ENCODE measurements around the gene PWWP2B.
A peak's percentile ranks its signal among the peaks of the same experiment; 100 is the strongest.

PWWP2B gene

DNA sequence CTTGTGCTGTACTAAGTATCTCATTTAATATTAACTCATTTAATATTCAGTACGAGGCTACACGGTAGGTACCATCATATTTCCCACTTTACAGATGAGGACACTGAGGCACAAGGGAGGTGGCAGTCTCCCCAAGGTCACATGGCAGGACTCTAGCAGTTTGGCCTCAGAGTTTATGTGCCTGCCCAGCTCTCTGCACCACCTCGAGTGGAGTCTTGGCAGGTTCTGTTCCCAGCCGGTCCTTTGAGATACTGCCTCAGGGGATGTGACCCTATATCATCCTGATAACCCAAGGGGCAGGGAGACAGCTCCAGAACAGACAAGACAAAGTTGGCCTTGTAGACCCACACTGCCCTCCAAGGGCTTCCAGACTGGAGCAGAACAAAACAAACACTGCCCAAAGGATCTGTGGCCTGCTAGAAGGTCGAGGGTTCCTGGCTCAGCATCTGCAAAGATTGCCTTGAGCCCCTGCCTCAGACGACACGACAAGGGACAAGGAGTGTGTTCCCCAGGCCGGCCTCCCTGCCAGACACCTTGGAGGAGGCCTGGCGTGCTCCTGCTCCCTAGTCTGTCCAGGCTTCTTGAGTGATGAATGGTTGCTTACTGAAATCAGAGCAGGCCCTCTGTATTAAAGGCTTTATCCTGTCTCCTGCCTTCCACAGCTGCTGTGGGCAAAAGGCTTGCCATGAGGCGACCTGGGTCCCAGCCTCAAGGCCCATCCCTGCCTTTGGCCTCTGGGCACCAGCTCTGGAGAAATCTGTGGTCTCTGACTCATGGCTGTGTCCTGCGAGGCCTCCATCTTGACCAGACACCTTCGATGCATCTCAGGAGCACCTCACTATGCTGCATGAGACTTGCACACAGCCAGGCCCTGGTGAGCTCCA, 3.9 kb upstream of the PWWP2B start:
- H3K36me3 ChIP-seq: no peaks in the 10 kb centered on the region

DNA sequence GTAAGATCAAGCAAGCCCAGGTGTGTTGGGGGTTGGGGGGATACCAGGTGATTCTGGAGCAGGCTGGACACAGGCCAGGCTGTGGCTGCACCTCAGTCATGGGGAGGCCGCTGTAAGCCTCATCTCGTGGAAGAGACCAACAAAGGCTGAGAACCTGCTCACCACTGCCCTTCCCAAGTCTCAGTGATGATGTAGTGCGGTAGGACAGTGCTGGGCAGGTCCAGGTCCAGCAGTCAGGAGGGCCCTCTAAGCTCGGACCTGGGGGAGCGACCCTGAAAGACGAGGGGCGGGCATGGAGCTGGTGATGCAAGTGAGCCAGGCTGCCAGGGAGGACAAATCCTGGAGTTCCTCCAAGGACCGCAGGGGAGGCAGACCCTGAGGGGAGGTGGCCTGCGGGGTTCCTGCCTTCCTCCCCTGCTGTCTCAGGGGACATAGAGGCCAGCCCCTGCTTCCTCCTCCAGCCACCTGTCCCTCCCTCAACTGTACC, 3.3 kb upstream of the PWWP2B start:
- TF ChIP-seq, protein P1, sequence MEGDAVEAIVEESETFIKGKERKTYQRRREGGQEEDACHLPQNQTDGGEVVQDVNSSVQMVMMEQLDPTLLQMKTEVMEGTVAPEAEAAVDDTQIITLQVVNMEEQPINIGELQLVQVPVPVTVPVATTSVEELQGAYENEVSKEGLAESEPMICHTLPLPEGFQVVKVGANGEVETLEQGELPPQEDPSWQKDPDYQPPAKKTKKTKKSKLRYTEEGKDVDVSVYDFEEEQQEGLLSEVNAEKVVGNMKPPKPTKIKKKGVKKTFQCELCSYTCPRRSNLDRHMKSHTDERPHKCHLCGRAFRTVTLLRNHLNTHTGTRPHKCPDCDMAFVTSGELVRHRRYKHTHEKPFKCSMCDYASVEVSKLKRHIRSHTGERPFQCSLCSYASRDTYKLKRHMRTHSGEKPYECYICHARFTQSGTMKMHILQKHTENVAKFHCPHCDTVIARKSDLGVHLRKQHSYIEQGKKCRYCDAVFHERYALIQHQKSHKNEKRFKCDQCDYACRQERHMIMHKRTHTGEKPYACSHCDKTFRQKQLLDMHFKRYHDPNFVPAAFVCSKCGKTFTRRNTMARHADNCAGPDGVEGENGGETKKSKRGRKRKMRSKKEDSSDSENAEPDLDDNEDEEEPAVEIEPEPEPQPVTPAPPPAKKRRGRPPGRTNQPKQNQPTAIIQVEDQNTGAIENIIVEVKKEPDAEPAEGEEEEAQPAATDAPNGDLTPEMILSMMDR (IDR thresholded peaks at IDR 0.05; ENCODE audit: low read depth, low read length): no peak
- Histone ChIP-seq H3K9me3 (ENCODE audit: severe bottlenecking) (no peaks in the 10 kb centered on the region), H3K27me3 (ENCODE audit: insufficient read depth, low read depth, severe bottlenecking) (no peaks in the 10 kb centered on the region), H3K27ac (no peak overlapping the region), H3K4me3 (ENCODE audit: low read depth, low read length) (no peak overlapping the region), H3K36me3 (peaks cover 5% of the 10 kb centered on the region; the same call in 1 of the 2 replicates)
- DNase-seq: no peak

More for the DNA sequence above, 3.9 kb upstream of the PWWP2B start:
- Histone ChIP-seq H3K27ac (peak overlapping the region; percentile 39; the same call in 1 of the 2 replicates), H3K9me3 (ENCODE audit: severe bottlenecking) (no peaks in the 10 kb centered on the region), H3K27me3 (ENCODE audit: insufficient read depth, low read depth, severe bottlenecking) (no peaks in the 10 kb centered on the region), H3K4me3 (ENCODE audit: low read depth, low read length) (no peak overlapping the region)
- TF ChIP-seq, protein P1 (IDR thresholded peaks at IDR 0.05; ENCODE audit: low read depth, low read length): no peak
- no peak for DNase-seq

DNA sequence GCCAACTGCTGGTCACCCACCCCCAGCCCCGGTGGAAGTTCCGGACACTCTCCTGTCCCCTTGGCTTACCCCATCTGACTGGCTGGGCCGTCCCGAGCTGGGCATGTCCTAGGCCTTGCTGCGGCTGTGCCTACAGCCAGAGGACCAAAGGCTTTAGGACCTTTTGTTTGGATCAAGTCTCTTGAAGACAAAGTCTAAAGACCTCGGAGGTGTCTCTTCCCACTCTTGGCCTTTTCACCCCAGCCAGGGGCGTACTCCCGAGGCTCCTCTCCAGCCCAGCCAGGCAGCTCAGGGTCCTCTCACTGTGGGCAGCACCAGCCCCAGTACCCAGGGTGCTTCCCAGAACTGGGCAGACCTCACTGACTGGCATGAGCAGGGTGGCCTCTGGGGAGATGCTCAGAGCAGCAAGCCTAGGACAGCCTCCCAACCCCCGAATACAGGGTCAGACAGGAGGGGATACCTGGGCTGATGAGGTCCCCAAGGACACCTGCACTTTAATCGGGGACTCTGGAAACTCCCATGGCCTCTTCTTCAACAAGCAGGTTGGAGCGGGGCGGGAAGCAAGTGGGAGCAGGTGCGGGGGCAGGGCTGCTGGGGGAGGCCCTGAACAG, 2.7 kb upstream of the PWWP2B start:
- TF ChIP-seq, protein P1 (IDR thresholded peaks at IDR 0.05; ENCODE audit: low read depth, low read length): no peak

GRCh38 chr10:132394936-132395703, 1.9 kb upstream of the PWWP2B start:
- Histone ChIP-seq H3K9me3 (ENCODE audit: severe bottlenecking) (no peaks in the 10 kb centered on the region), H3K27ac (peak overlapping the region; percentile 80; the same call in 1 of the 2 replicates), H3K27me3 (ENCODE audit: insufficient read depth, low read depth, severe bottlenecking) (no peaks in the 10 kb centered on the region), H3K36me3 (peaks cover 13% of the 10 kb centered on the region), H3K4me3 (ENCODE audit: low read depth, low read length) (no peak overlapping the region)
- TF ChIP-seq, protein P1 (IDR thresholded peaks at IDR 0.05; ENCODE audit: low read depth, low read length): no peak
- DNase-seq: no peak

More for the DNA sequence above, 2.7 kb upstream of the PWWP2B start:
- no peak for DNase-seq
- Histone ChIP-seq H3K36me3 (peaks cover 7% of the 10 kb centered on the region), H3K4me3 (ENCODE audit: low read depth, low read length) (no peak overlapping the region), H3K27me3 (ENCODE audit: insufficient read depth, low read depth, severe bottlenecking) (no peaks in the 10 kb centered on the region), H3K27ac (no peak overlapping the region), H3K9me3 (ENCODE audit: severe bottlenecking) (no peaks in the 10 kb centered on the region)

GRCh38 chr10:132395704-132396493, 1.1 kb upstream of the PWWP2B start:
- H3K27me3 ChIP-seq (ENCODE audit: insufficient read depth, low read depth, severe bottlenecking): no peaks in the 10 kb centered on the region
- peak overlapping the region; percentile 58 for H3K4me3 ChIP-seq (ENCODE audit: low read depth, low read length)
- peaks cover 21% of the 10 kb centered on the region for H3K36me3 ChIP-seq
- H3K27ac ChIP-seq: peak overlapping the region; percentile 80
- DNase-seq: peak; percentile 58
- TF ChIP-seq, protein P1 (IDR thresholded peaks at IDR 0.05; ENCODE audit: low read depth, low read length): no peak
- no peaks in the 10 kb centered on the region for H3K9me3 ChIP-seq (ENCODE audit: severe bottlenecking)

Data from WERI-Rb-1 (cell line).